ENCODE results near the gene APOL4. TPM values are rescaled to one million over a fixed set of nuclear protein-coding genes. Genes with fewer than 3 reads are reported as not detected.

APOL4 gene
- total and polyA plus RNA-seq, 2 of the 4 experiments (the other 2 are of a cell fraction): 0.07 TPM; not detected in 1

DNA sequence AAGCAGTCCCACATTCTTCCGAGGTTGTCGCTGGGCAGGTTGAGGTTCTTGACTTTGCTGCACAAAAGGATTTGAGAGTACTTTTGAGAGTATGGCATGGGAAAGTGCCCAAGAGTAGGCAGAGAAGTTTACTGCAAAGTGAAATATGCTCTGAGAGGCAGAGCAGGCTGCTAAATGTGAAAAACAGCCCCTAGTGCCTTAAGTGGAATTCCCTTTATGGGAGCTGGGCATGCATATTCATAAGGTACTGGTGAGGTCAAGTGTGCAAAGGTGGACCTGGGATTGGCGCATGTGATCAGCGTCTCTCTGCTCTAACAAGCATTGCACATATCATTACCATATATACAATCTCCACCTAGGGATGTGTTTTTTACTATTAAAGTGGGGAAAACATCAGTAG lies 12.0 kb upstream of the APOL4 start:
- Histone ChIP-seq H3K4me2 (ENCODE audit: low read depth, low read length) (no peak overlapping the region), H3K56ac (ENCODE audit: extremely low read depth, insufficient read depth, low read length) (no peak overlapping the region), H3K27me3 (ENCODE audit: control insufficient read depth, insufficient read depth, low read length) (peaks cover 55% of the 10 kb centered on the region), H4K5ac (ENCODE audit: low read depth, low read length) (no peak overlapping the region), H2BK5ac (ENCODE audit: low read depth, low read length, poor library complexity, severe bottlenecking) (no peak overlapping the region), H3K9ac (ENCODE audit: low read depth, low read length) (no peak overlapping the region), H3K9me1 (ENCODE audit: insufficient read depth, low read length) (no peaks in the 10 kb centered on the region; the same call in 1 of the 2 replicates), H3K4me1 (ENCODE audit: control insufficient read depth, insufficient read depth, low read length) (no peaks in the 10 kb centered on the region), H2BK20ac (ENCODE audit: low read depth, low read length) (no peak overlapping the region), H3K9me3 (ENCODE audit: control insufficient read depth, insufficient read depth, low read length) (0 out of 2 replicates have a peak, but pooled peaks cover 2% of the 10 kb centered on the region), H3K27ac (ENCODE audit: insufficient read depth, low read length) (no peak overlapping the region), H3K36me3 (ENCODE audit: control insufficient read depth, insufficient read depth, low read length) (no peaks in the 10 kb centered on the region), H3K79me1 (ENCODE audit: low read depth in 1 of 2, low read length in 2 of 2) (no peaks in the 10 kb centered on the region), H4K20me1 (ENCODE audit: insufficient read depth, low read length) (no peaks in the 10 kb centered on the region), H3K4me3 (ENCODE audit: insufficient read depth, low read depth, low read length) (no peak overlapping the region), H3K4ac (ENCODE audit: low read depth, low read length) (no peak overlapping the region), H4K91ac (ENCODE audit: insufficient read depth, low read depth, low read length) (no peak overlapping the region), H3K18ac (ENCODE audit: low read depth, low read length) (no peak overlapping the region), H3K23ac (ENCODE audit: low read depth, low read length) (no peak overlapping the region), H2BK120ac (ENCODE audit: low read depth, low read length) (no peak overlapping the region), H2BK15ac (ENCODE audit: low read depth, low read length) (no peak overlapping the region), H2AK5ac (ENCODE audit: low read depth, low read length) (no peak overlapping the region), H4K8ac (ENCODE audit: low read depth in 2 of 2, low read length in 2 of 2) (no peak overlapping the region), H2AFZ (replicated peaks; ENCODE audit: low read length, poor library complexity) (no peak overlapping the region), H2AK9ac (replicated peaks; ENCODE audit: low read depth, low read length, poor library complexity) (no peak overlapping the region), H3K14ac (replicated peaks; ENCODE audit: low read depth, low read length) (no peak overlapping the region)
- dilution Hi-C loops (cut with HindIII; ENCODE audit: low sequenced_read_pairs, unreplicated experiment) (no loop called here), intact Hi-C loops (cut with micrococcal nuclease) (no loop called here), in situ Hi-C loops (cut with MboI; ENCODE audit: low sequenced_read_pairs) (no loop called here)
- ChIA-PET CTCF (no interaction called here), POLR2A (ENCODE audit: unreplicated experiment) (no interaction called here)
- DNase-seq (no peak), ATAC-seq (ENCODE audit: low read depth) (no peak)
- 100% methylated on average over 2 of the region's 4 CpGs; no CpG with 5 or more reads in 1 of the 2 experiments for WGBS, 2 experiments (ENCODE audit: extremely low coverage in 2 of 2, insufficient read length in 1 of 2)
- no TSS peak for BruUV-seq (replicated peaks)
- no peak for TF ChIP-seq RCOR1 (IDR thresholded peaks at IDR 0.05; ENCODE audit: insufficient replicate concordance, low read length)
- TF ChIP-seq MAZ (IDR thresholded peaks at IDR 0.05; ENCODE audit: borderline replicate concordance, low read depth, low read length): no peak
- no peak for TF ChIP-seq MXI1 (IDR thresholded peaks at IDR 0.05; ENCODE audit: borderline replicate concordance, low read depth, low read length)
- TF ChIP-seq SMC3 (IDR thresholded peaks at IDR 0.05; ENCODE audit: low read depth, low read length): no peak
- TF ChIP-seq MAFK (IDR thresholded peaks at IDR 0.05; ENCODE audit: low read depth, low read length): no peak
- no peak for TF ChIP-seq BHLHE40 (IDR thresholded peaks at IDR 0.05; ENCODE audit: low read depth, low read length)
- TF ChIP-seq ELK1 (IDR thresholded peaks at IDR 0.05; ENCODE audit: borderline replicate concordance, low read depth, low read length): no peak
